ENCODE measurements around the gene NHSL1.

NHSL1 gene

DNA sequence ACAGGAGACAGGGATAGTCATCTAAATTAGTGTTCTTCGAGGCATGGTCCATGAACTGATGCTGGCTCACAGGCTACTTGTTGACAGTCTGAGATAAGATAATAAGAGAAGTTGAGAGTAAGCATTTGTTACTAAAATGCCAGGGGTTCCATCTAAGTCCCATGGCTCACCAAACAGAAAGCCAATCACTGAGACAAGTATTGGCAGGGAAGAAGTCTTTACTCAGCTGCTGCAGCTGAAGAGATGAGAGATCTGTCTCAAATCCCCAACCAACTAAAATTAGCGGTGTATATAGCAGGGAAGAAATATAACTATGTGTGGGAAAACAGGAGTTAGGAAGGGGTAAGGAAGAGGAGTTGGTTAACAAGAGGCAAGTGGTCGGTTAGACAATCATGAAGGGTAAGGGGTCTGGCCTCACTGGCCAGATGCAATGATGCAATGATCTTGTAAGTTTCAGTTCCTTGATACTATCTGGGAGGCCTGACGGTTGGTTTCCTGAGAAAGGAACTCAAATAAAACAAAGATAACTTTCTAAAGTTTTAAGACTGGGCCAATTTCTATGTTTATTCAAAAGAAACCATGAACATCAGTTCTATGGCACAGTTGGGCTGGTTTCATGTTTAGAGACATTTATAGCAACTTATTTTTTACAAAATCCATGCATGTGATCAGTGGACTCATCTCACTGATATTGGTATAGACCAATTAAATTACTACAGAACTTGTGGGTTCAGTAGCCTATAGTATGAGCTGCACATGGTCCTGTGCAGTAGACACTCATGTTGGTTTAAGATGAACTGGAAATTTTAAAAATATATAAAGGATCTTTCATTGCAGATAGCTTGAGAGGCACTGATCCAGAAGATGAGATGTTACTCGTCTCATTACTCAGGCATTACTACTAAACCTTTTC is 105.2 kb downstream of the NHSL1 start:
- no peak for DNase-seq (ENCODE audit: low spot score)
- TF ChIP-seq, protein P1, sequence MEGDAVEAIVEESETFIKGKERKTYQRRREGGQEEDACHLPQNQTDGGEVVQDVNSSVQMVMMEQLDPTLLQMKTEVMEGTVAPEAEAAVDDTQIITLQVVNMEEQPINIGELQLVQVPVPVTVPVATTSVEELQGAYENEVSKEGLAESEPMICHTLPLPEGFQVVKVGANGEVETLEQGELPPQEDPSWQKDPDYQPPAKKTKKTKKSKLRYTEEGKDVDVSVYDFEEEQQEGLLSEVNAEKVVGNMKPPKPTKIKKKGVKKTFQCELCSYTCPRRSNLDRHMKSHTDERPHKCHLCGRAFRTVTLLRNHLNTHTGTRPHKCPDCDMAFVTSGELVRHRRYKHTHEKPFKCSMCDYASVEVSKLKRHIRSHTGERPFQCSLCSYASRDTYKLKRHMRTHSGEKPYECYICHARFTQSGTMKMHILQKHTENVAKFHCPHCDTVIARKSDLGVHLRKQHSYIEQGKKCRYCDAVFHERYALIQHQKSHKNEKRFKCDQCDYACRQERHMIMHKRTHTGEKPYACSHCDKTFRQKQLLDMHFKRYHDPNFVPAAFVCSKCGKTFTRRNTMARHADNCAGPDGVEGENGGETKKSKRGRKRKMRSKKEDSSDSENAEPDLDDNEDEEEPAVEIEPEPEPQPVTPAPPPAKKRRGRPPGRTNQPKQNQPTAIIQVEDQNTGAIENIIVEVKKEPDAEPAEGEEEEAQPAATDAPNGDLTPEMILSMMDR (IDR thresholded peaks at IDR 0.05; ENCODE audit: extremely low read depth, insufficient read depth, missing control alignments): no peak
- in situ Hi-C loops (cut with MboI; ENCODE audit: low pct_unique_long_range_greater_than_20kb, low sequenced_read_pairs, unreplicated experiment): no loop called here

DNA sequence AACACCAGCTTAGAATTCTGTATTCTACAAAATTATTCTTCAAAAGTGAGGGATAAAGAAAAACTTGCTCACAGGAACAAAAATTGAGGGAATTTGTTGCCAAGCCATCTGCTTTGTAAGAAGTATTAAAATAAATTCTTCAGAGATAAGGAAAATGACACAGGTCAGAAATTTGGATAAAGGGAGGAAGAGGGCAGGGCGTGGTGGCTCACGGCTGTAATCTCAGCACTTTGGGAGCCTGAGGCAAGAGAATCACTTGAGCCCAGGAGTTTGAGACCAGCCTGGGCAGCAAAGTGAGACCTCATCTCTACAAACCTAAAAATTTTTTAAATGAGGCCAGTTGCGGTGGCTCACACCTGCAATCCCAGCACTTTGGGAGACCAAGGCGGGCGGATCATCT is 109.7 kb downstream of the NHSL1 start:
- DNase-seq (ENCODE audit: low spot score): no peak
- in situ Hi-C loops (cut with MboI; ENCODE audit: low pct_unique_long_range_greater_than_20kb, low sequenced_read_pairs, unreplicated experiment): no loop called here
- TF ChIP-seq, protein P1 (IDR thresholded peaks at IDR 0.05; ENCODE audit: extremely low read depth, insufficient read depth, missing control alignments): no peak

DNA sequence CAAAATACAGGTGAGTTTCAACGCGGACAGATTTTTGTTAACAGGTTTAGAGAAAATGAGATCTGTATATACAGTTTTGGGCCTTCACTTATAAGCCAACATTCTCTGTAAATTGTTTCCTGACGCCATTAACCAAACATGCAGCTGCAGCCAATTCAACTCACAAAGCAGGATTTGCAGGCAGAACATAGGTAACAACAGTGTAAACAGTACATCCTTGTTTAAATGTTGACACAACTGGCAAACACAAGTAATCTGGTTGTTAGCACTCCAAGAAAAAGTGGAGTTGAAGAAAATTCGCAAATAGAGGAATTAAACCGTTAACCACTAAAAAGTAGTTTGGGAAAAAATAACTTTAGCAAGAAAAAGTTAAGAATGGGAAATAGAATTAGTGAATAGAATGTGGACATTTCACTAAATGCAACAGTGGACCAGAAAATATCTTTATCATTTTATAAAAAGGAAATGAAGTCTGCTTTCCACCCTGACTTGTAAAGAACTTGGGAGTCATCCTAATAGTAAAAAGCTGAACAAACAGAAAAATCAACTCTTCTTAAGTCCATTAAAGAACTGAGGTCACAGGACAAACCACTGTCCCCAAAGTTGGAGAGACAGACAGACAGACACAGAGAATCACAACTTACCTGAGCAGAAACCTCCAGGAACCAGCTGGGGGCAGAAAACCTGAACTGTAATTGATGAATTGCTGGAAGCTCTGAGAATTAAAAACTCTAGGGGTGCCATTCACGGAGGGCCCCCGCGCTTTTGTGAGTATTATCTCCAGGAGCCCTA is 111.5 kb downstream of the NHSL1 start:
- TF ChIP-seq, protein P1 (IDR thresholded peaks at IDR 0.05; ENCODE audit: extremely low read depth, insufficient read depth, missing control alignments): no peak
- DNase-seq (ENCODE audit: low spot score): no peak
- in situ Hi-C loops (cut with MboI; ENCODE audit: low pct_unique_long_range_greater_than_20kb, low sequenced_read_pairs, unreplicated experiment): no loop called here

DNA sequence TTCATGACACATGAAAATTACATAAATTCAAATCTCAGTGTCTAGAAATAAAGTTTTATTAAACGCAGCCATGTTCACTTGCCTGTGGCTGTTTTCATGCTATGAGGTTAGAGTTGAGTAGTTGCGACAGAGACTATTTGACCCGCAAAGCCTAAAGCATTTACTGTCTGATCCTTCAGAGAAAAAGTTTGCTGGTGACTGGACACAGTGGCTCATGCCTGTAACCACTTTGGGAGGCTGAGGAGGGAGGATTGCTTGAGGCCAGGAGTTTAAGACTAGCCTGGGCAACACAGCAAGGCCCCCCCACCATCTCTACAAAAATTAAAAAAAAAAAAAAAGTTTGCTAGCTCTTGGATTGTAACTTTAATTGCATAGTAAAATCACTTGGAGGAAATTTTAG is 112.4 kb downstream of the NHSL1 start:
- TF ChIP-seq, protein P1 (IDR thresholded peaks at IDR 0.05; ENCODE audit: extremely low read depth, insufficient read depth, missing control alignments): no peak
- no peak for DNase-seq (ENCODE audit: low spot score)
- in situ Hi-C loops (cut with MboI; ENCODE audit: low pct_unique_long_range_greater_than_20kb, low sequenced_read_pairs, unreplicated experiment): no loop called here

DNA sequence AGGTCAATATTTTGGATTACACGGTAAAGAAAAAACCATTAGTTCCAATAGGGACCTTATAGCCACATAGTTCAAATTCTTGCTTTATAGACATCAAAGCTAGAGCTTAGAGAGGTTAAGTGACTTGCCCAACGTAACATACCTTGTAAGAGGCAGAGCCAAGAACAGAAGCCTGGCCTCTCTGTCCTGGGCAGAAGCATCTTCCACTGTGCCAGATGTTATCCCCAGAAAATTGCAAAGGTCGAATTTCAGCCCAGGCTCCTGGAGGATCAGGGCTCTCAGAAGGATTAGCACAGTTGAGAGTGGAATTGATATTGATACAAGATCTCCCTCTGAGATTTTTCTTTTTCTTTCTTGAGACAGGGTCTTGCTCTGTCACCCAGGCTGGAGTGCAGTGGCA is 115.5 kb downstream of the NHSL1 start:
- TF ChIP-seq, protein P1 (IDR thresholded peaks at IDR 0.05; ENCODE audit: extremely low read depth, insufficient read depth, missing control alignments): no peak
- no peak for DNase-seq (ENCODE audit: low spot score)
- in situ Hi-C loops (cut with MboI; ENCODE audit: low pct_unique_long_range_greater_than_20kb, low sequenced_read_pairs, unreplicated experiment): no loop called here

DNA sequence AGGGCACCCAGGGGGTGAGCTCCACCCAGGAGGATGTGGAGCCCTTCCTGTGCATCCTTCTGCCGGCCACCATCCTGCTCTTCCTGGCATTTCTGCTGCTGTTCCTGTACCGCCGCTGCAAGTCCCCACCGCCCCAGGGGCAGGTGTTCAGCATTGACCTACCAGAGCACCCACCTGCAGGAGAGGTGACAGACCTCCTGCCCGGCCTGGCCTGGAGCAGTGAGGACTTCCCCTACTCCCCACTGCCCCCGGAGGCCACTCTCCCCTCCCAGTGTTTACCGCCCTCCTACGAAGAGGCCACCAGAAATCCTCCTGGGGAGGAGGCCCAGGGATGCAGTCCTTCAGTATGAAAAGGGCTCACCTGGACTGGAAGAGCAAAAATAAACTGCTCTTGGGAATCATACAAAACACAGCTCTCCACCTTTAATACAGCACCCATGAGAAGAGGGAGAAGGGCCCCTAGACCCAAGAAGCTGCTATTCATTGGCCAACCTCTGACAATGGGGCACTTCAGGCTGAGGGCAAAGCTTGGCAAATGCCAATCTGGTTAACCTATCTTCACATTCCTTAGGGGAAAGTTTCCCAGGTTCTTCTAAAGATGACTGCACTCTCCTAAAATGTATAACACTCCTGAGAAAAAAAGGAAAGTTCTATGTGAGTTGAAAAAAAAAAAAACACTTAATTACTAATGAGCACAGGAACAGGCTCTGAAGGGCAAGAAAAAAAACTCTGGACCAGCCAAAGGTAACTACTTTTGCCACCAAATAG is 116.6 kb downstream of the NHSL1 start:
- in situ Hi-C loops (cut with MboI; ENCODE audit: low pct_unique_long_range_greater_than_20kb, low sequenced_read_pairs, unreplicated experiment): no loop called here
- DNase-seq (ENCODE audit: low spot score): no peak
- TF ChIP-seq, protein P1 (IDR thresholded peaks at IDR 0.05; ENCODE audit: extremely low read depth, insufficient read depth, missing control alignments): no peak

Data from GM13977 (cell line).